Measurements from ENCODE around the gene ME3.
"Not testable (repeated sequence)": the region's sequence is repeated elsewhere in the genome, so short reads cannot be mapped to it uniquely, and the experiment has no call there.

The ME3 gene

DNA sequence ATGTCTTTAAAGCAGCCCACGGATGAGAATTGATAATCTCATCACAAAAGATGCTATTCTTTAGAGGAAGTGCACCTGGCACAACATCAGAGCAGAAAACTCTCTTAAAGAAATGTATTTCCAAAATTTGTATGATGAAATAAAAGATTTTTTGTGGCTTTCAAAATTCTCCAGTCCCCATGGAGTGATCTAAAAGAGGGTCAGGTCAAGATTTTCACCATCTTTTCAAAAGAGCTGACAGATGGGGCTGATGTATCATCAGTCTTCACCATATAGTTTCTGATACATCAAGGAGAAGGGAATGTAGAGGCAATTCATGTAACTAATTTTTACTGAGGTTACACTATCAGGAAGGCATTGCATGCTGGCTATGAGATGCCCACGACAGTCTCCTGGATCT lies 11.7 kb downstream of the ME3 start:
- no peak overlapping the region for H3K4ac ChIP-seq (ENCODE audit: low read depth, low read length)
- no peak overlapping the region for H4K8ac ChIP-seq (ENCODE audit: low read depth, low read length)
- no peaks in the 10 kb centered on the region for H3K36me3 ChIP-seq (ENCODE audit: control insufficient read depth, insufficient read depth, low read length)
- H3K79me2 ChIP-seq (ENCODE audit: control insufficient read depth, insufficient read depth, low read length), result no peaks in the 10 kb centered on the region
- H2BK15ac ChIP-seq (replicated peaks; ENCODE audit: low read depth), result no peak overlapping the region
- no peak overlapping the region for H2AK5ac ChIP-seq (ENCODE audit: low read length)
- H3K18ac ChIP-seq (ENCODE audit: low read length), result no peak overlapping the region
- H3K9ac ChIP-seq (ENCODE audit: low read length), result no peak overlapping the region
- H4K5ac ChIP-seq (ENCODE audit: low read length), result no peak overlapping the region
- WGBS (ENCODE audit: extremely low coverage, insufficient coverage, low lambda C conversion rate), result no CpG with 5 or more reads among the region's 2 CpGs
- no peak overlapping the region for H3K56ac ChIP-seq (ENCODE audit: low read length)
- no peak overlapping the region for H3K27ac ChIP-seq (ENCODE audit: low read depth, low read length)
- H3K79me1 ChIP-seq (ENCODE audit: low read length), result no peaks in the 10 kb centered on the region
- no peak overlapping the region for H2BK5ac ChIP-seq (ENCODE audit: low read length)
- no peaks in the 10 kb centered on the region for H3K27me3 ChIP-seq (ENCODE audit: insufficient read depth, low read length, poor library complexity)
- H3K4me2 ChIP-seq (ENCODE audit: low read length), result no peak overlapping the region
- DNase-seq, result no peak
- H2BK120ac ChIP-seq (ENCODE audit: low read depth, low read length), result no peak overlapping the region
- no peaks in the 10 kb centered on the region for H3K4me1 ChIP-seq (ENCODE audit: control insufficient read depth, low read depth, low read length)
- no peak overlapping the region for H3K23ac ChIP-seq (ENCODE audit: low read length)
- no peak overlapping the region for H3K4me3 ChIP-seq (ENCODE audit: low read length)

DNA sequence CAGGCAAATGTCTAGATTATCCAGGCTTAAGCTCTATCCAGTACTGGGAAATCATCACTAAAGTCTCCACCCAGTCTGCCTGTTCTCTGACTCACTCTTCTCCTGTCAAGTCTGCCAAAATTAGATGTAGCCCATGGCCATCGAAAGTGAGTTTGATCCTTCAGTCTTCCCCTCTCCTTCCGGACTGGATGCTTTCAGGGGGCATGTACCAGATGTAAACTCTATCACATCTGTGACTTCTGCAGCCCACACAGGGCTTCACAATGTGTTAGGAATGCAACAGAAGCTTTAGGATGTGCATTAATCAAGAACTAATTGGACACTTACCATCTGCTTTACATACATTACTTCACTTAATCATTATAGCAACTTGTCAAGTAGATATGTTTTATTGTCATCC lies 12.3 kb downstream of the ME3 start:
- H3K56ac ChIP-seq (ENCODE audit: low read length), result no peak overlapping the region
- H2BK5ac ChIP-seq (ENCODE audit: low read length), result no peak overlapping the region
- H3K79me1 ChIP-seq (ENCODE audit: low read length), result no peaks in the 10 kb centered on the region
- H3K18ac ChIP-seq (ENCODE audit: low read length), result no peak overlapping the region
- no peak for DNase-seq
- WGBS (ENCODE audit: extremely low coverage, insufficient coverage, low lambda C conversion rate), result no CpG with 5 or more reads among the region's 2 CpGs
- no peak overlapping the region for H3K4me3 ChIP-seq (ENCODE audit: low read length)
- H3K4ac ChIP-seq (ENCODE audit: low read depth, low read length), result no peak overlapping the region
- no peak overlapping the region for H3K4me2 ChIP-seq (ENCODE audit: low read length)
- no peak overlapping the region for H2BK15ac ChIP-seq (replicated peaks; ENCODE audit: low read depth)
- no peak overlapping the region for H3K27ac ChIP-seq (ENCODE audit: low read depth, low read length)
- no peak overlapping the region for H3K9ac ChIP-seq (ENCODE audit: low read length)
- no peak overlapping the region for H3K23ac ChIP-seq (ENCODE audit: low read length)
- no peak overlapping the region for H2AK5ac ChIP-seq (ENCODE audit: low read length)
- H4K8ac ChIP-seq (ENCODE audit: low read depth, low read length), result no peak overlapping the region
- no peaks in the 10 kb centered on the region for H3K36me3 ChIP-seq (ENCODE audit: control insufficient read depth, insufficient read depth, low read length)
- no peaks in the 10 kb centered on the region for H3K79me2 ChIP-seq (ENCODE audit: control insufficient read depth, insufficient read depth, low read length)
- H4K5ac ChIP-seq (ENCODE audit: low read length), result no peak overlapping the region
- no peaks in the 10 kb centered on the region for H3K27me3 ChIP-seq (ENCODE audit: insufficient read depth, low read length, poor library complexity)
- H2BK120ac ChIP-seq (ENCODE audit: low read depth, low read length), result no peak overlapping the region
- H3K4me1 ChIP-seq (ENCODE audit: control insufficient read depth, low read depth, low read length), result no peaks in the 10 kb centered on the region

DNA sequence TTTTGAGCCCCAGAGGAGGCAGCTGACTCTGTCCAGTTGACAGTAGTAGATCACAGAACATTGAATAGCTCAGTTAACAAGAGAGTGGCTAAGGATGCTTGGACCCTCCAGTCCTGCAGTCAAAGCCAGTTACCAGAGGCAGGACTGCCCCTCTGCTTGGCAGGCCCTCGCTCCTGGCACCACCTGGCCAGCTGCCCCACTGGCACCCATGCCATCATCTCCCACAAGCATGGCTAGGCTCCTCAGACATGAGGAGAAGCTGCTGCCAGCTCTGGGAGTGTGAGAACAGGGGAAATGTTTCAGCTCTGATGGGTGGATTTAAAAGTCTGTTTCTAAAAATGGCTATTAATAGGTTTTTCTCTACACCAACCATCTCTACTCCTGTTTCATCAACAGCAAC lies 13.9 kb downstream of the ME3 start:
- no peak overlapping the region for H2BK120ac ChIP-seq (ENCODE audit: low read depth, low read length)
- H3K9ac ChIP-seq (ENCODE audit: low read length), result no peak overlapping the region
- H3K4ac ChIP-seq (ENCODE audit: low read depth, low read length), result no peak overlapping the region
- H3K56ac ChIP-seq (ENCODE audit: low read length), result no peak overlapping the region
- H3K4me2 ChIP-seq (ENCODE audit: low read length), result no peak overlapping the region
- no peaks in the 10 kb centered on the region for H3K79me2 ChIP-seq (ENCODE audit: control insufficient read depth, insufficient read depth, low read length)
- no peaks in the 10 kb centered on the region for H3K36me3 ChIP-seq (ENCODE audit: control insufficient read depth, insufficient read depth, low read length)
- no peak overlapping the region for H3K27ac ChIP-seq (ENCODE audit: low read depth, low read length)
- no peak overlapping the region for H4K8ac ChIP-seq (ENCODE audit: low read depth, low read length)
- no CpG with 5 or more reads among the region's 1 CpG for WGBS (ENCODE audit: extremely low coverage, insufficient coverage, low lambda C conversion rate)
- H2BK15ac ChIP-seq (replicated peaks; ENCODE audit: low read depth), result no peak overlapping the region
- no peak overlapping the region for H4K5ac ChIP-seq (ENCODE audit: low read length)
- no peaks in the 10 kb centered on the region for H3K4me1 ChIP-seq (ENCODE audit: control insufficient read depth, low read depth, low read length)
- H3K4me3 ChIP-seq (ENCODE audit: low read length), result no peak overlapping the region
- H3K79me1 ChIP-seq (ENCODE audit: low read length), result no peaks in the 10 kb centered on the region
- H3K18ac ChIP-seq (ENCODE audit: low read length), result no peak overlapping the region
- no peaks in the 10 kb centered on the region for H3K27me3 ChIP-seq (ENCODE audit: insufficient read depth, low read length, poor library complexity)
- H2AK5ac ChIP-seq (ENCODE audit: low read length), result no peak overlapping the region
- no peak overlapping the region for H3K23ac ChIP-seq (ENCODE audit: low read length)
- H2BK5ac ChIP-seq (ENCODE audit: low read length), result no peak overlapping the region
- no peak for DNase-seq

DNA sequence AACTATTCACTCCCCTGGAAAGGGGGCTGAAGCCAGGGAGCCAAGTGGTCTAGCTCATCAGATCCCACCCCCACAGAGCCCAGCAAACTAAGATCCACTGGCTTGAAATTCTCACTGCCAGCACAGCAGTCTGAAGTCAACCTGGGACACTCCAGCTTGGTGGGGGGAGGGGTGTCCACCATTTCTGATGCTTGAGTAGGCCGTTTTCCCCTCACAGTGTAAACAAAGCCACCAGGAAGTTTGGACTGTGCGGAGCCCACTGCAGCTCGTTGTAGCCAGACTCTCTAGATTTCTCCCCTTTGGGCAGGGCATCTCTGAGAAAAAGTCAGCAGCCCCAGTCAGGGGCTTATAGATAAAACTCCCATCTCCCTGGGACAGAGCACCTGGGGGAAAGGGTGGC lies 27.2 kb downstream of the ME3 start:
- H2BK5ac ChIP-seq (ENCODE audit: low read length); H3K4me3 ChIP-seq (ENCODE audit: low read length); H2BK120ac ChIP-seq (ENCODE audit: low read depth, low read length); H3K4me1 ChIP-seq (ENCODE audit: control insufficient read depth, low read depth, low read length); H3K4me2 ChIP-seq (ENCODE audit: low read length); DNase-seq; H2AK5ac ChIP-seq (ENCODE audit: low read length); H3K56ac ChIP-seq (ENCODE audit: low read length); H3K79me1 ChIP-seq (ENCODE audit: low read length); H3K79me2 ChIP-seq (ENCODE audit: control insufficient read depth, insufficient read depth, low read length); H3K23ac ChIP-seq (ENCODE audit: low read length); H3K27me3 ChIP-seq (ENCODE audit: insufficient read depth, low read length, poor library complexity); H3K36me3 ChIP-seq (ENCODE audit: control insufficient read depth, insufficient read depth, low read length); H3K27ac ChIP-seq (ENCODE audit: low read depth, low read length); H3K9ac ChIP-seq (ENCODE audit: low read length); H2BK15ac ChIP-seq (replicated peaks; ENCODE audit: low read depth); H3K18ac ChIP-seq (ENCODE audit: low read length); H4K8ac ChIP-seq (ENCODE audit: low read depth, low read length); H4K5ac ChIP-seq (ENCODE audit: low read length); H3K4ac ChIP-seq (ENCODE audit: low read depth, low read length): not testable (repeated sequence)
- WGBS (ENCODE audit: extremely low coverage, insufficient coverage, low lambda C conversion rate), result no CpG with 5 or more reads among the region's 3 CpGs

DNA sequence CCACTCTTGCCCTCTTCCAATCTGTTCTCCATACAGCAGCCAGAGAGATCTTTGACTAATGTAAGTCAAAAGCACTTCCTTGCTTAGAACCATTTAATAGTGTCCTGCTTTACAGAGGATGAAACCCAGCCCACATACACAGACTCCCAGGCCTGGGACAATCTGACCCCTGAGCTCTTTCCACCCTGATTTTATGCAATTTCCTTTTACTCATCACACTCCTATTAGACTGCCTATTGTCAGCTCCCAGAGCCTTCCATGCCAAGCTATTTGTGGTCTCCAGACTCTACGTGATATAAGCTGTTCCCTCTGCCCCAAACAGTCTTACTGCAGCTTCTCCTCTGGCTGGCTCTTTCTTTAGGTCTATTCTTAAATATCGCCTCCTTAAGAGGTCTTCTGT lies 28.1 kb downstream of the ME3 start:
- Histone ChIP-seq H4K5ac (ENCODE audit: low read length) (no peak overlapping the region), H3K4me2 (ENCODE audit: low read length) (no peak overlapping the region), H2BK15ac (replicated peaks; ENCODE audit: low read depth) (no peak overlapping the region), H3K23ac (ENCODE audit: low read length) (no peak overlapping the region), H3K79me2 (ENCODE audit: control insufficient read depth, insufficient read depth, low read length) (no peaks in the 10 kb centered on the region), H3K4me3 (ENCODE audit: low read length) (no peak overlapping the region), H2BK120ac (ENCODE audit: low read depth, low read length) (no peak overlapping the region), H3K18ac (ENCODE audit: low read length) (no peak overlapping the region), H2BK5ac (ENCODE audit: low read length) (no peak overlapping the region), H3K27ac (ENCODE audit: low read depth, low read length) (no peak overlapping the region), H3K4me1 (ENCODE audit: control insufficient read depth, low read depth, low read length) (no peaks in the 10 kb centered on the region), H3K56ac (ENCODE audit: low read length) (no peak overlapping the region), H4K8ac (ENCODE audit: low read depth, low read length) (no peak overlapping the region), H3K4ac (ENCODE audit: low read depth, low read length) (no peak overlapping the region), H3K79me1 (ENCODE audit: low read length) (no peaks in the 10 kb centered on the region), H2AK5ac (ENCODE audit: low read length) (no peak overlapping the region), H3K27me3 (ENCODE audit: insufficient read depth, low read length, poor library complexity) (no peaks in the 10 kb centered on the region), H3K36me3 (ENCODE audit: control insufficient read depth, insufficient read depth, low read length) (no peaks in the 10 kb centered on the region), H3K9ac (ENCODE audit: low read length) (no peak overlapping the region)
- WGBS (ENCODE audit: extremely low coverage, insufficient coverage, low lambda C conversion rate), result no CpG with 5 or more reads among the region's 2 CpGs
- DNase-seq, result no peak

DNA sequence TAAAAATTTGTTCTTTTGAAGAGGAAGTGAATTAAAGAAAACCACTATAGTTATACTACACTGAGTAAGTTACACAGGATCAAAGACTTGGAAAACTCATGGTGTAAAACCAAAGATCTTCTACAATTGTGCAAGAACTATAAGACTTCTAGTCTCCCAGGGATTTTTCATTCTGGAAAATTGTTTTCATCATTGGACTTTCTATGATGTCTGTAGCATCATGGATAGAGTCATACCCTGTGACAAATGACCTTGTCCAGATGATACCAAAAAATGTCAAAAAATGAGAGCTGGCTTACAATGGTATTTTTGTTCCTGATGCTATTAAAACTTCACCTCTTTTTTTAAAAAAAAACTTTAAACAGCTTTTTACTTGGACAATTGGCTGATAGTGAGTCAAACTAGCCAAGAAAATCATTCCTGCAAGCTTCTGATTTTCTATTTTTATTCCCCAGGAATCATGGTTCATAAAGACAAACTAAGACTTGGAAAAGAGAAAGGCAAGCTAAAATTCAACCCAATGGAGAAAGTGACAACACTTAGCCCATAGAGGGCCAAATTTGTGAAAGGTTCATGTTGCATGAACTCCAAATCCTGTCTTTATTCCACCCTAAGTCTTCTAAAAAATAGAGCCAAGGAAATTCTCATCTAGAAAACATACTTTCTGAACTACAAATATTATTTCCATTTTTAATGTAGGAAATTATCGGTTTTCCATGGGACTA lies 30.7 kb downstream of the ME3 start:
- Histone ChIP-seq H3K4ac (ENCODE audit: low read depth, low read length) (no peak overlapping the region), H4K5ac (ENCODE audit: low read length) (no peak overlapping the region), H3K4me1 (ENCODE audit: control insufficient read depth, low read depth, low read length) (no peaks in the 10 kb centered on the region), H3K23ac (ENCODE audit: low read length) (no peak overlapping the region), H3K79me1 (ENCODE audit: low read length) (no peaks in the 10 kb centered on the region), H2BK15ac (replicated peaks; ENCODE audit: low read depth) (no peak overlapping the region), H3K27ac (ENCODE audit: low read depth, low read length) (no peak overlapping the region), H3K9ac (ENCODE audit: low read length) (no peak overlapping the region), H2BK5ac (ENCODE audit: low read length) (no peak overlapping the region), H4K8ac (ENCODE audit: low read depth, low read length) (no peak overlapping the region), H3K79me2 (ENCODE audit: control insufficient read depth, insufficient read depth, low read length) (no peaks in the 10 kb centered on the region), H3K56ac (ENCODE audit: low read length) (no peak overlapping the region), H2AK5ac (ENCODE audit: low read length) (no peak overlapping the region), H2BK120ac (ENCODE audit: low read depth, low read length) (no peak overlapping the region), H3K4me2 (ENCODE audit: low read length) (no peak overlapping the region), H3K4me3 (ENCODE audit: low read length) (no peak overlapping the region), H3K27me3 (ENCODE audit: insufficient read depth, low read length, poor library complexity) (no peaks in the 10 kb centered on the region), H3K18ac (ENCODE audit: low read length) (no peak overlapping the region), H3K36me3 (ENCODE audit: control insufficient read depth, insufficient read depth, low read length) (no peaks in the 10 kb centered on the region)
- no peak for DNase-seq
- WGBS (ENCODE audit: extremely low coverage, insufficient coverage, low lambda C conversion rate), result no CpG with 5 or more reads among the region's 1 CpG

All from mesendoderm (in vitro differentiated cells).